IMR-90 (cell line): Measurements from ENCODE around the gene KRT80. TPM values are rescaled to one million over a fixed set of nuclear protein-coding genes. Genes with fewer than 3 reads are reported as not detected.

ENCODE experiments used
- ATAC-seq: fragments of 200-7000 bp; cut with Tn5 transposase; 2 replicates; pipeline ENCODE4 v1.9.1; 2020; ENCODE audit warnings: low read depth, mild to moderate bottlenecking, moderate library complexity
- BruUV-seq: library from RNA; stranded (reverse); fragments of 400-500 nt; replicated peaks from 2 replicates; lab custom pipeline; 2021; lab: Mats Ljungman, UMichigan
- CTCF ChIA-PET: fragments of 300-600 bp; formaldehyde crosslinking; extraction: SDS; loops from one replicate; lab custom pipeline; 2021; ENCODE audit warnings: antibody characterized with exemption; lab: Yijun Ruan, JAX
- POLR2A ChIA-PET: fragments of 300-600 bp; sonication (Branson Sonifier 250); formaldehyde crosslinking; loops from one replicate; lab custom pipeline; 2022; ENCODE audit warnings: antibody characterized with exemption; ENCODE audit not compliant: unreplicated experiment; lab: Charles Lee
- DNase-seq: peaks from one replicate; pipeline ENCODE4 v3.0.0; 2013
- H2AFZ ChIP-seq: replicated peaks from 2 replicates; pipeline ENCODE3; 2013; ENCODE audit warnings: low read length, mild to moderate bottlenecking; ENCODE audit not compliant: poor library complexity
- H2AK5ac ChIP-seq: 2 replicates; pipeline ENCODE4 v1.6.1; 2013; ENCODE audit warnings: low read depth, low read length, inconsistent platforms
- H2AK9ac ChIP-seq: replicated peaks from 2 replicates; pipeline ENCODE3; 2013; ENCODE audit warnings: mild to moderate bottlenecking, low read depth, low read length, moderate library complexity; ENCODE audit not compliant: poor library complexity
- H2BK120ac ChIP-seq: 2 replicates; pipeline ENCODE4 v1.6.1; 2013; ENCODE audit warnings: low read depth, low read length, inconsistent platforms
- H2BK15ac ChIP-seq: 3 replicates; pipeline ENCODE4 v1.6.1; 2013; ENCODE audit warnings: low read depth, low read length, inconsistent platforms
- H2BK20ac ChIP-seq: 2 replicates; pipeline ENCODE4 v1.6.1; 2013; ENCODE audit warnings: low read depth, mild to moderate bottlenecking, inconsistent platforms, low read length, moderate library complexity
- H2BK5ac ChIP-seq: 2 replicates; pipeline ENCODE4 v1.6.1; 2013; ENCODE audit warnings: mild to moderate bottlenecking, low read depth, low read length, inconsistent platforms; ENCODE audit not compliant: poor library complexity, severe bottlenecking
- H3K14ac ChIP-seq: replicated peaks from 2 replicates; pipeline ENCODE4 v1.6.1; 2013; ENCODE audit warnings: low read depth, low read length, inconsistent platforms
- H3K18ac ChIP-seq: 2 replicates; pipeline ENCODE4 v1.6.1; 2013; ENCODE audit warnings: low read depth, low read length, control low read depth
- H3K23ac ChIP-seq: 2 replicates; pipeline ENCODE4 v1.6.1; 2013; ENCODE audit warnings: low read depth, low read length, inconsistent platforms
- H3K27ac ChIP-seq: 2 replicates; pipeline ENCODE4 v1.5.1; 2013; ENCODE audit warnings: mild to moderate bottlenecking, control low read depth, low read length; ENCODE audit not compliant: insufficient read depth
- H3K27me3 ChIP-seq: 2 replicates; pipeline ENCODE4 v1.6.1; 2013; ENCODE audit warnings: low read length; ENCODE audit not compliant: control insufficient read depth, insufficient read depth
- H3K36me3 ChIP-seq: 2 replicates; pipeline ENCODE4 v1.6.1; 2013; ENCODE audit warnings: low read length, mixed read lengths; ENCODE audit not compliant: control insufficient read depth, insufficient read depth
- H3K4ac ChIP-seq: 2 replicates; pipeline ENCODE4 v1.6.1; 2013; ENCODE audit warnings: low read depth, low read length, inconsistent platforms
- H3K4me1 ChIP-seq: 2 replicates; pipeline ENCODE4 v1.6.1; 2013; ENCODE audit warnings: low read length, mixed read lengths; ENCODE audit not compliant: control insufficient read depth, insufficient read depth
- H3K4me2 ChIP-seq: 2 replicates; pipeline ENCODE4 v1.6.1; 2013; ENCODE audit warnings: low read depth, mild to moderate bottlenecking, control low read depth, low read length, moderate library complexity
- H3K4me3 ChIP-seq: 2 replicates; pipeline ENCODE4 v1.5.1; 2013; ENCODE audit warnings: low read depth, mild to moderate bottlenecking, control low read depth, low read length, moderate library complexity; ENCODE audit not compliant: insufficient read depth
- H3K56ac ChIP-seq: 2 replicates; pipeline ENCODE4 v1.6.1; 2013; ENCODE audit warnings: low read length, inconsistent platforms; ENCODE audit not compliant: insufficient read depth; ENCODE audit errors: extremely low read depth
- H3K79me1 ChIP-seq, 2 experiments: 2 replicates each; pipeline ENCODE4 v1.6.1; 2013; ENCODE audit warnings: low read length in 2 of 2, inconsistent platforms in 1 of 2, low read depth in 1 of 2
- H3K9ac ChIP-seq: 2 replicates; pipeline ENCODE4 v1.6.1; 2013; ENCODE audit warnings: low read depth, low read length, control low read depth
- H3K9me1 ChIP-seq: 2 replicates; pipeline ENCODE4 v1.6.1; 2013; ENCODE audit warnings: low read length, inconsistent platforms; ENCODE audit not compliant: insufficient read depth
- H3K9me3 ChIP-seq: 2 replicates; pipeline ENCODE4 v1.6.1; 2013; ENCODE audit warnings: low read length; ENCODE audit not compliant: control insufficient read depth, insufficient read depth
- H4K20me1 ChIP-seq: 2 replicates; pipeline ENCODE4 v1.6.1; 2013; ENCODE audit warnings: low read length, inconsistent platforms; ENCODE audit not compliant: insufficient read depth
- H4K5ac ChIP-seq: 2 replicates; pipeline ENCODE4 v1.6.1; 2013; ENCODE audit warnings: mild to moderate bottlenecking, low read depth, low read length, control low read depth
- H4K8ac ChIP-seq, 2 experiments: 2 replicates each; pipeline ENCODE4 v1.6.1; 2013; ENCODE audit warnings: low read depth in 2 of 2, low read length in 2 of 2, control low read depth in 1 of 2, inconsistent platforms in 1 of 2
- H4K91ac ChIP-seq: 2 replicates; pipeline ENCODE4 v1.6.1; 2013; ENCODE audit warnings: low read depth, low read length, inconsistent platforms; ENCODE audit not compliant: insufficient read depth
- BHLHE40 ChIP-seq: fragments of 150-350 bp; IDR thresholded peaks from 2 replicates; pipeline ENCODE4 v1.6.1; 2016; ENCODE audit warnings: mild to moderate bottlenecking, low read depth, low read length
- CHD1 ChIP-seq: IDR thresholded peaks from 2 replicates; pipeline ENCODE4 v1.6.1; 2012; ENCODE audit warnings: low read depth, low read length, improper control_type of control experiment
- CTCF ChIP-seq: conservative IDR thresholded peaks from 2 replicates; pipeline ENCODE4 v1.5.1; 2012; ENCODE audit warnings: mild to moderate bottlenecking, low read depth, low read length, improper control_type of control experiment
- ELK1 ChIP-seq: fragments of 150-350 bp; IDR thresholded peaks from 2 replicates; pipeline ENCODE4 v1.6.1; 2016; ENCODE audit warnings: low read depth, mild to moderate bottlenecking, low read length, moderate library complexity, borderline replicate concordance
- FOS ChIP-seq: fragments of 150-350 bp; IDR thresholded peaks from 2 replicates; pipeline ENCODE4 v1.6.1; 2016; ENCODE audit warnings: low read depth, low read length
- MAFK ChIP-seq: IDR thresholded peaks from 2 replicates; pipeline ENCODE4 v1.6.1; 2012; ENCODE audit warnings: low read depth, low read length, improper control_type of control experiment
- MAZ ChIP-seq: IDR thresholded peaks from 2 replicates; pipeline ENCODE4 v1.6.1; 2012; ENCODE audit warnings: low read depth, mild to moderate bottlenecking, low read length, improper control_type of control experiment, moderate library complexity, borderline replicate concordance
- MXI1 ChIP-seq: IDR thresholded peaks from 2 replicates; pipeline ENCODE4 v1.6.1; 2012; ENCODE audit warnings: low read depth, mild to moderate bottlenecking, low read length, moderate library complexity, borderline replicate concordance
- POLR2A ChIP-seq: IDR thresholded peaks from 2 replicates; pipeline ENCODE4 v1.6.1; 2012; ENCODE audit warnings: mild to moderate bottlenecking, low read depth, low read length
- SMC3 ChIP-seq: fragments of 150-350 bp; IDR thresholded peaks from 2 replicates; pipeline ENCODE4 v1.6.1; 2016; ENCODE audit warnings: low read depth, mild to moderate bottlenecking, antibody characterized with exemption, low read length, moderate library complexity
- WGBS, 2 experiments: methylation state at CpG; one replicate each; pipeline versions ENCODE4 v1.1.5 to v1.1.7; 2013; ENCODE audit warnings: missing lambda C conversion rate in 2 of 2; ENCODE audit not compliant: insufficient read length in 1 of 2; ENCODE audit errors: extremely low coverage in 2 of 2; 5-methylcytosine and 5-hydroxymethylcytosine counted together
- dilution Hi-C: fragments of 300-500 bp; cut with HindIII; formaldehyde crosslinking; loops from one replicate; pipeline ENCODE4 v1.14.3; 2018; ENCODE audit warnings: low sequenced_read_pairs; ENCODE audit not compliant: unreplicated experiment
- in situ Hi-C: fragments of 300-500 bp; cut with MboI; formaldehyde crosslinking; loops from 3 replicates; pipeline ENCODE4 v1.14.3; 2019; ENCODE audit warnings: low sequenced_read_pairs, inconsistent platforms, mixed read lengths
- intact Hi-C: fragments of 100-400 bp; cut with micrococcal nuclease; formaldehyde crosslinking; loops from 2 replicates; pipeline ENCODE4 v1.10.0; 2022
- polyA plus RNA-seq, 3 experiments: library from polyadenylated mRNA; depleted of rRNA; stranded (reverse); fragments of >200 nt; gene quantifications; 2 replicates each; pipeline ENCODE4 v1.2.3, GENCODE V29; 2012; ENCODE audit warnings: low replicate concordance in 1 of 3
- total RNA-seq: library from RNA; depleted of rRNA; stranded (reverse); fragments of >200 nt; gene quantifications from 2 replicates; pipeline ENCODE4 v1.2.3, GENCODE V29; 2012

KRT80 gene
- total and polyA plus RNA-seq, 2 of the 4 experiments (the other 2 are of a cell fraction) = 0.54 to 3.4 TPM

GRCh38 chr12:52126605-52127578 lies 64.9 kb downstream of the KRT80 start:
- peak; percentile 64 for ATAC-seq

More at GRCh38 chr12:52126605-52127578, 64.9 kb downstream of the KRT80 start:
- H3K4me1 ChIP-seq = no peaks in the 10 kb centered on the region
- no peak overlapping the region for H2BK120ac ChIP-seq
- 0 out of 2 replicates have a peak overlapping the region, but pooled peaks have one; percentile 17 for H3K18ac ChIP-seq
- BruUV-seq = no TSS peak
- H2BK5ac ChIP-seq = no peak overlapping the region
- H3K4me3 ChIP-seq = no peak overlapping the region
- no peaks in the 10 kb centered on the region for H3K79me1 ChIP-seq
- intact Hi-C loops (no loop called here), dilution Hi-C loops (no loop called here), in situ Hi-C loops (no loop called here)
- no peaks in the 10 kb centered on the region for H4K20me1 ChIP-seq
- no peak overlapping the region for H3K9ac ChIP-seq
- H2BK20ac ChIP-seq = no peak overlapping the region
- peaks cover 12% of the 10 kb centered on the region for H3K27me3 ChIP-seq
- no peak overlapping the region for H3K56ac ChIP-seq
- no peaks in the 10 kb centered on the region for H3K36me3 ChIP-seq
- H4K91ac ChIP-seq = no peak overlapping the region
- H2AK5ac ChIP-seq = no peak overlapping the region
- H3K4me2 ChIP-seq = no peak overlapping the region
- peak overlapping the region; percentile 76; the same call in 1 of the 2 replicates for H4K5ac ChIP-seq
- no peak overlapping the region for H3K23ac ChIP-seq
- H4K8ac ChIP-seq = peak overlapping the region in 1 of 2 experiments; percentile 32; a peak in 1 of 4 replicates
- TF ChIP-seq POLR2A (no peak), MXI1 (no peak), SMC3 (no peak), BHLHE40 (no peak), MAZ (no peak), MAFK (no peak), ELK1 (no peak), CTCF (no peak), CHD1 (no peak), FOS (no peak)
- no peak overlapping the region for H3K4ac ChIP-seq
- DNase-seq = peak; percentile 39
- ChIA-PET CTCF (interaction anchor here (0.6 to 3.1 kb wide), 3 partner anchors 101 to 854 kb away, joined by 3 to 15 read pairs (median 4); no protein-coding TSS in a partner anchor), POLR2A (no interaction called here)
- no peak overlapping the region for H3K14ac ChIP-seq
- no peak overlapping the region for H2AFZ ChIP-seq
- H2AK9ac ChIP-seq = no peak overlapping the region
- H2BK15ac ChIP-seq = no peak overlapping the region
- no peak overlapping the region for H3K27ac ChIP-seq
- H3K9me3 ChIP-seq = peaks cover 3% of the 10 kb centered on the region
- 77% methylated on average over 11 of the region's 21 CpGs; no CpG with 5 or more reads in 1 of the 2 experiments for WGBS, 2 experiments
- H3K9me1 ChIP-seq = no peaks in the 10 kb centered on the region; the same call in 1 of the 2 replicates
